ENCODE results near the gene MATCAP1. TPM values are rescaled to one million over a fixed set of nuclear protein-coding genes. Genes with fewer than 3 reads are reported as not detected.
A peak's percentile ranks its signal among the peaks of the same experiment; 100 is the strongest.

MATCAP1 gene
- total and polyA plus RNA-seq, 2 of the 13 experiments (the other 11 are each of a cell fraction or from before 2014, with no cell fraction given): 11.2 to 24.5 TPM

DNA sequence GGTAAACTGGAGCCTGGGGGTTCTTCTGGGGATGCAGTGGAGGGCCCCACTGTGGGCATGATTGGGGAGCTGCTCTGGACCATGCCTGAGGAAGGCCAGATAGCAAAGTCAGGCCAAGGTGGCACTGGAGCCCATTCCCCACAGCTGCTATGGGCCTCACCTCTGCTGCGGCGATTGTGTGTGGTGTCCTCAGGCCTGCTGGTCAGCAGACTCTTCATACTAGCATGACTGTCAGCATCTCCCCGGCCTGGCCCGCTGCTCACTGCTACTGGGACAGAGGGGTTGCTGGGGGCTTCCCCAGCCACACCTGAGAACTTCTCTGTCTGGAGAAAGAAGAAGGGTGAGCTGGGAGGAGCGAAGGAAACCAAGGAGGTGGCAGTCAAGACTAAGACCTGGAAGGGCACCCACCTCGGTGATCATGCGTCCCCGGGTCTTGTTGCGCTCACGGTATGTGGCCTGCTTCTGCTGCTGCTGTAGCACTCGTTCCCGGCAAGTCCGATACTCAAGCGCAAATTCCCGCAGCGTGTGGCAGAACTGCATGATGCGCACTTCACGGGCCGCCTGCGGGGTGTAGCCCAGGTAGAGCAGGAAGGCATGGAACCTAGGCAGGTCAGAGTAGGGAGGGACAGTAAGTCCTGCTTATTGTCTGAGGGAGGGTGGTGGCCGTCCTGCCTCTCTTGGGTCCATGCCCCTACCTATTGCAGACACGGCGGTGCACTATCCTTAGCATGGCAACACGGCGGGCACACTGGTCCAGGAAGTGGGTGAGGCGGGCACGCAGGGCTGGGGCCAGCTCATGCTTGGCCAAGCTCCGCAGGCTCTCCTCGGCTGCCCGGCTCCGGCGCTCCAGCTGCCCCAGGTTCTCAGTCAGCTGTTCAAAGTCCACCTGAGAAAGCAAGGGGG, 46.4 kb upstream of the MATCAP1 start:
- ATAC-seq: no peak
- BruUV-seq (replicated peaks): no TSS peak
- no peak for FAIRE-seq
- POLR2A ChIA-PET: interaction anchor here (4.9 kb wide), 1 partner anchor 17 kb away, joined by 24 read pairs; the partner anchor contains the start of genes FHOD1 and SLC9A5
- H3K79me2 ChIP-seq (ENCODE audit: insufficient read depth, low read length): peaks cover 17% of the 10 kb centered on the region
- H3K36me3 ChIP-seq (replicated peaks in 1 of 2; ENCODE audit: control insufficient read depth in 1 of 2, insufficient read depth in 2 of 2, low read length in 2 of 2): peaks cover 36 to 44% of the 10 kb centered on the region in 2 experiments
- no peak overlapping the region for H3K4me2 ChIP-seq (ENCODE audit: low read depth, low read length)
- intact Hi-C loops (cut with micrococcal nuclease; ENCODE audit: unreplicated experiment): loop anchor here (5.0 kb wide), 1 partner anchor 43 kb away; no protein-coding TSS in a partner anchor
- H3K27me3 ChIP-seq (ENCODE audit: control insufficient read depth in 1 of 2, insufficient read depth in 2 of 2, low read length in 2 of 2): peaks cover 0 to 4% of the 10 kb centered on the region in 2 experiments; a peak in 1 of 5 replicates
- no peak overlapping the region for H3K9ac ChIP-seq (ENCODE audit: insufficient read depth, low read depth, low read length)
- no peak overlapping the region for H3K4me3 ChIP-seq (replicated peaks in 1 of 3; ENCODE audit: insufficient read depth in 1 of 3, low read depth in 2 of 3, low read length in 3 of 3)
- peaks cover 22% of the 10 kb centered on the region for H3K4me1 ChIP-seq (ENCODE audit: insufficient read depth, low read length)
- no peaks in the 10 kb centered on the region for H3K9me3 ChIP-seq (ENCODE audit: low read length)
- DNase-seq (ENCODE audit: low spot score): no peak
- 98% methylated on average over 32 of the region's 32 CpGs for WGBS (ENCODE audit: low lambda C conversion rate)
- in situ Hi-C loops (cut with HindIII; ENCODE audit: extremely low pct_ligation_motif_present, low pct_unique_long_range_greater_than_20kb): no loop called here
- CTCF ChIA-PET (ENCODE audit: low intra/inter-chr PET ratio, low total read pairs): no interaction called here
- H4K20me1 ChIP-seq (ENCODE audit: insufficient read depth, low read length): no peaks in the 10 kb centered on the region; the same call in 1 of the 2 replicates
- no peak overlapping the region for H3K27ac ChIP-seq (ENCODE audit: extremely low read length, insufficient read depth, low read length)
- no peak overlapping the region for H2AFZ ChIP-seq (ENCODE audit: low read length)
- TF ChIP-seq ZNF891 (CRISPR knock-in tag; IDR thresholded peaks at IDR 0.05) (no peak), SRSF1 (optimal IDR thresholded peaks at IDR 0.05; ENCODE audit: low read depth, low read length) (no peak), NFE2L1 (CRISPR knock-in tag; IDR thresholded peaks at IDR 0.05; ENCODE audit: borderline replicate concordance) (no peak), KMT2B (CRISPR knock-in tag; IDR thresholded peaks at IDR 0.05) (no peak), AHR (CRISPR knock-in tag; IDR thresholded peaks at IDR 0.05) (no peak), ZBTB21 (CRISPR knock-in tag; IDR thresholded peaks at IDR 0.05) (no peak), ZNF768 (CRISPR knock-in tag; IDR thresholded peaks at IDR 0.05) (peak; percentile 21; the same call in 1 of the 2 replicates), ZNF260 (CRISPR knock-in tag; IDR thresholded peaks at IDR 0.05; ENCODE audit: borderline replicate concordance, low read depth) (no peak), HDAC2 (CRISPR knock-in tag; IDR thresholded peaks at IDR 0.05) (no peak), ZBTB7A (CRISPR knock-in tag; IDR thresholded peaks at IDR 0.05) (no peak), MTA1 (CRISPR knock-in tag; IDR thresholded peaks at IDR 0.05; ENCODE audit: borderline replicate concordance) (0 out of 2 replicates have a peak, but pooled peaks have one; percentile 34), ZNF713 (CRISPR knock-in tag; IDR thresholded peaks at IDR 0.05) (no peak), CEBPZ (IDR thresholded peaks at IDR 0.05; ENCODE audit: low read length) (no peak), HBP1 (CRISPR knock-in tag; IDR thresholded peaks at IDR 0.05; ENCODE audit: low read depth) (no peak), NR0B2 (CRISPR knock-in tag; IDR thresholded peaks at IDR 0.05) (no peak), SRY (CRISPR knock-in tag; IDR thresholded peaks at IDR 0.05) (no peak), ZNF672 (CRISPR knock-in tag; IDR thresholded peaks at IDR 0.05) (no peak), AGO2 (optimal IDR thresholded peaks at IDR 0.05; ENCODE audit: low read depth, low read length) (peak; percentile 91), GLI4 (CRISPR knock-in tag; IDR thresholded peaks at IDR 0.05; ENCODE audit: borderline replicate concordance) (no peak), ZNF350 (CRISPR knock-in tag; IDR thresholded peaks at IDR 0.05; ENCODE audit: borderline replicate concordance, low read depth) (no peak)

Measured in HepG2 (cell line).